ENCODE measurements around the gene SCRN2.

SCRN2 gene

GRCh38 chr17:47819475-47819874 lies 21.6 kb downstream of the SCRN2 start:
- no peak for DNase-seq

DNA sequence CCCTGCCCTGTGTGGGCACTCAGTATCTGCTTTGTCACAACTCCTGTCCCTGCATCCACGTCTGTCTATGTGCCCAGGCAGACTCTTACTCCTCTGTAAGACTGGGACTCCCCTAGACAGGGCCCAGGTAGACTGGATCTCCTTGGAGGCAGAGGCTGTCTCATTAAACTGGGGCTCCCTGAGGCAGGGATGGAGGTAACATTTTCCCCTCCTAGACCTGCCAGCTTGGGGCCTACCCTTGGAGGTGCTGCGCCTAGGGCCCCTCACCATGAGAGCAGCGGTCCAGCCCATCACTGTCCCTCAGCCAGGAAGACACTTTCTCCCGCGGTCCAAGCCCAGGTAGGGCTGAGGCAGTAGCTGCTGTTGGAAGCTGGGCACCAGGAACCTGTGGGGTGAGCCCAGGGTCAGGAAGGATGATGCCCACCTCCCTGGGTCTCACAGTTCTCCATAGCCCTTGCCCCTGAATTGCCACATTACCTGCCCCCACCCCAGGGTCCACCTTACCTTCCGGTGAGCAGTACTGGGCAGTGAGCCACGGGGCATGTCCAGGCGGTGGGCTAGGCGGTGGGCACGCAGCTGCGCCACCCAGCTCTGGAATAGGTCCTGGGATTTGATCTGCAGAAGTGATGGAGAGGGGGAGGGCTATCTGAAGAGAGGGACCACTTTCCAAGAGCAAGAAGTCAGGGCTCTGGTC lies 22.9 kb downstream of the SCRN2 start:
- DNase-seq = no peak

DNA sequence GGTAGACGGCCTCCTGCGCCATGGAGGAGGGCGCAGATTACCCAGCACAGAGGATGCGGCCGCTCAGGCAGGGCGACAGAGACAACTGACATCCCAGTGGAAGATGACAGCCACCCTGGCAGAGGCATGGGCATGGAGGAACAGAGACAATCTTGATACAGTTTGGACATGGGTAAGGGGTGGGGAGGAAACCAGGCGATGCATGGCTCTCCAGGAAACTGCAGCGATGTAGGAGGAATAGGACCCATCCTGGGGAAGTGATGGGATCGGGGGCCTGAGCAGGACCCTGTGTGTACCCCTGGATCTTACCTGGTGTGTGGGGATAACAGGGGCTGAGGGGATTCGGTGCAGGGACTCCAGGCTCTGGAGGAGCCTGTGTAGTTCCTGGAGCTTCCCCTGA lies 24.1 kb downstream of the SCRN2 start:
- DNase-seq = no peak

GRCh38 chr17:47816111-47816735 lies 24.9 kb downstream of the SCRN2 start:
- DNase-seq = no peak

- DNase-seq = no peak
Observed at GRCh38 chr17:47815106-47815918, 25.8 kb downstream of the SCRN2 start.

DNA sequence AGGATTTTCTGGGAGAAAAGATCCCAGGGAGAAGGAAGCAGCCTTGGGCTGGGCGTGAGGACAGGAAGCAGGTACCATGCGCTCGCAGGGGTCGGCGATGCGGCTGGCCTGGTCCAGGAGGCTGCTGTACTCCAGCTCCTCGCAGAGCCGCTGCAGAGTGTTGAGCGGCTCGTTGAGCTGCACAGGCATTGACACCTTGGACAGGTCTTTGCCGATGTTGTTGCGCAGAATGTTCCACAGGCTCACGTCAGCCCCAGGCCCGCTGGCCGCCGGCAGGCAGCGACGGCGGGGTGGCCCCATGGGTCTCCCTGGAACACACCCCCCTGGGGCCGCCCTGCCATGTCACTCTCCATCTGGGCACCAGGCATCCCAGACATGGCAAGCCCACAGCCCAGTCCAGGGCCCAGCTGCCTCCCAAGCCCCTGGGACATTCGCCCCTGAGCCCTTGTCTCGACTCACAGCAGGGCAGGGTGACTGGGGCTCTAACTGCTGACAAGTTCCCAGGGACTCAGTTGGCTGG lies 27.5 kb downstream of the SCRN2 start:
- DNase-seq = no peak

DNA sequence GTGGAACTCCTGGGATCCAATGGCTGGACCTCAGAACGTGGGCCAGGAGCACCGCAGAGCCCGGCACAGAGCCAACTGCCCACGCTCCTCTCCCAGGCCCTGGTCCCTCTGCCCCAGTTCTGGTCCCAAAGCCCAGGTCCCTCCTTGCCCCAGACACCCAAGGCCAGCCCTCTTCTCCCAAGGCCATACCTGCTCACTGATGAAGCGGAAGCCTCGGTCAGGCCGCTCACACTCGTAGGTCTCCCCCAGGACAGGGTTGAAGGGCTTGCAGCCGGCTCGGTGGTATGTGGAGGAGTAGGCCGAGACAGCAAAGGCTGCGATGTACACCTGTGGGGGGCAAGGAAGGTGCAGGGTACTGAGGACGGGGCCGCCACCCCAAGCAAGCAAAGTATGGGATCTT lies 28.0 kb downstream of the SCRN2 start:
- DNase-seq = no peak

DNA sequence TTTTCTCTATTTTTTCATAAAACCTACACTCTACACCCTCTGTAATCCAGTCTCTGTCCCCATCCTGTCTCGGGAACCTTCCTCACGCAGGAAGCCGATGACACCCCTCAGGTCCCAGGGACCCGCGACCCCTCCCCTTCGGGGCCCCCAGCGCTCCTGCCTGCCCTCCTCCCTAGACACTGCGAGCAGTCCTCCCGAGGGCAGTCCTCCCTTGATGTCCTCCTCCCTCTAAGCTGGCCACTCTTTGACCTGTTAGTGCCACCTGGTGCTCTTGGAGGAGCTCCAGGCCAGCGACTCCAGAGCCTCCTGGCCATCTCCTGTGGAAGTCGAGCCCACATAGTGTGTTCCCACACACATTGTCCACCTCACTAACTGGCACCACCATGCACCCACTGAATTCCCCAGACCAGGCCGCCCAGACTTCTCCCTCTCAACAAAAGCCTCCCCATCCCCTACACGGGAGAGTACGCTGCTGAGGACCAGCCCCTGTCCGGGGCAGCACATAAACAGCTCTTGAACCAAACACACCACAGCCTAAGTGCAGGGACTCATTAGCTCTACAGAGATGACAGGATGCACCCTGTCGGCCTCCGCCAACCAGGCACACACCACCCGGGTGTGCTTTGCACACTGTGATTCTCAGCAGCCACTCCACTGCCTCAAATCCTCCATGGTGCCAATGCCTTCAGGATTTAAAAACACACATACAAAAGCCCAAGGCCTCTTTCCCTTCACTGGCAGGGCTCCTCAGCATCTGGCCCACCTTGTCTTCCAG lies 28.7 kb downstream of the SCRN2 start:
- DNase-seq = no peak

DNA sequence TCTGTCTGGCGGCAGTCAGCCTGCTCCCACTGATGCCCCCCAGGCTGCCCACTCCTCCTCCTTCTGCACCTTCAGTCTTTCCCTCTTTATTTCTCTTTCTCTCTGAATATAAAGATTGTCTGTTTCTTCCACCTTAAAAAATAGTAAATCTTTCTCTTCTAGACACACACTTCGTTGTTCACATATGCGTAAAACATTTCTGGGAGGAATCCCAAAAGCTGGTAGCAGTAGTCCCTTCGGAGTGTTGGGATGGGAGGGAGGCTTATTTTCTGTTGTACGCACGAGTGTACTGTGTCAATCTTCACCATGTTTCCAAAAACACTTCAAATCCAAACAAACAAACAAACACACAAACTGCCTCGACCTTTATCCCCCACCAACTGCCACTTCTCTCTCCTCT lies 29.4 kb downstream of the SCRN2 start:
- DNase-seq = no peak

DNA sequence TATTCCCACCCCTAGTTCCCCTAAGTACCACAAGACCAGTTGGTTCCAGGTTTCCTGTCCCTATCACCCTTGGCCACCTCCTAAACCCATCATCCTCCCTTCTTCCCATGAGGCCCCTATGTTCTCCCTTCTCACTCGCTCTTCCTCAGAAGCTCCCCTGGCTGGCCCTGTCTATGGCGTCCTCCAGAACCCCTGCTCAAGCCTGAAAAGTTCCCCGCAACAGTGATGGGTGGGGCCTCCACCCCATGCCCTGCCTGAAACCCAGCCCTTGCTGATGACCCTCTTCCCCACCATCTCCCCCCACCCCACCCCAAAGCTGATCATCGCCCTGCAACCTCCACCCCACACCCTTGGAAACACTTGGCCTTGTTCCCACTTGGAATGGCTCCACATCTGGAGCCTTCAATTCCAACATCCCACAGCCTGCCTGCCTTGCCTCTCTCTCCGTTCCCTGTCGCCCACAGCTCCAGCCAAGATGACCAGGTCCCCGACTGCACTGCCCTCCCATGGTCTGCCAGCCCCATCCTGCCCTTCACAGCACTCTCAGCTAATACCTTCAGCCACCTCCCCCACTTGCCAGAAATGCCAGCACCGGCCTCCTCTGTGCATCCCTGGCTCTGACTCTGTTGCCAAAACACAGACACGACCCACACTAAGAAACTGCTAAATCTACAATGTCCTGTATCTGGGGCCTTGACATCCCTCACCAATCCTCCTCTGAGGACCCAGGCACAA lies 30.0 kb downstream of the SCRN2 start:
- no peak for DNase-seq

DNA sequence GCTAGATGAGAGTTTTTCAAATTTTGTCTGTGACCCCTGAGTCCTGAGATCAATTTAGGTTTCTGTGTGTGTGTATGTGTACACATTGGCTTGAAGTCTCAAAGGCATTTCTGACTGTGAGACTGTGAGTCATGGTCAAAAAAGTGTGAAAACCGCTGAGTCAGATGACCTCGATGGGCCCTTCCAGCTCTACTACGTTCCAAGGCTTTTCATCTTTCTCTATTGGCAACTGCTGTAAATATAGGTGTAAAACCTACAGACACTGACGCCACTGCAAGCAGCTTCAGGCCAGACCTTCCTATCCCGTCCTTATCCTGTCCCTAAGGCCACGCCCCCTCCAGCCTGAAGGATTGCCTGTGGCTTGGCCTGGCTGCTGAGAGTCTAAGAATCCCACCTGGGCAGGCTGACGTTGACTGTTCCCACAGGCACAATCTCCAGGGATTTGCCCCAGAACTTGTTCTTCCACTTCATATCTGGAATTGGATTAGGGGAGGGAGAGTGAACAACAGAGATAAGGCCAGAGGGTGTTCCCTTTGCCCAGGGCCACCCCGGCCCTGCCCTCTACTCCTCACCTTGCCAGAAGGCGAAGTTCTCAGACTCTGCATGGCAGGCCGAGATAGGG lies 30.8 kb downstream of the SCRN2 start:
- no peak for DNase-seq

DNA sequence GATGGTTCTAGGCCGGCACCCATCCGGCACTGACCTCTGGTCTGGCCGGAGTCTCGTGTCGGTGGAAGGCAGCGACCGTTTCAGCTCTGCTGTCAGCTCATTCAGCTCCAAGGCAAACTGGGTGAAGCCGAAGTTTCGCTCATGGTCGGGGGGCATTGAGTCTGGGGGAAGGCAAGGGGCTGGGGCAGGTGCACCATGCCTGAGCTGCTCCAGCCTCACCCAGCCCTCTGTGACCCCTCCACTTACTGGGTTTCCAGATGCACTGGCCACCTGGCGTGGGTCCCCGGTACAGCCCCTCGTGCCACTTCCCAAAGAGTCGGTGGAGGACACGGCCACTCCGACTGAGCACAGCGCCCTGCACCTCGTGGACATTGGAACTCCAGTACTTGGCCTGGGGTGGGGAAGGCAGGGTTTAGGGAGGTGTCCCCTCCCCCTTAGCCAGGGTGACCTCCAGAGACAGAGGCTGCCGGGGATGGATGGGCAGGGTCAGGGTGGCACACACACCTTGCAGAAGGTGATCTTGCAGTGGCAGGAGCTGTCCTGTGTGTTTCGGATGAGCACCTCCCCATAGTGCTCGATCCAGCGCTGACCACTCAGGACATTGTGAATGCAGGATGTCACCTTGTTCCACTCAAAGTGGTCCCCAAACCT lies 32.1 kb downstream of the SCRN2 start:
- DNase-seq = no peak

DNA sequence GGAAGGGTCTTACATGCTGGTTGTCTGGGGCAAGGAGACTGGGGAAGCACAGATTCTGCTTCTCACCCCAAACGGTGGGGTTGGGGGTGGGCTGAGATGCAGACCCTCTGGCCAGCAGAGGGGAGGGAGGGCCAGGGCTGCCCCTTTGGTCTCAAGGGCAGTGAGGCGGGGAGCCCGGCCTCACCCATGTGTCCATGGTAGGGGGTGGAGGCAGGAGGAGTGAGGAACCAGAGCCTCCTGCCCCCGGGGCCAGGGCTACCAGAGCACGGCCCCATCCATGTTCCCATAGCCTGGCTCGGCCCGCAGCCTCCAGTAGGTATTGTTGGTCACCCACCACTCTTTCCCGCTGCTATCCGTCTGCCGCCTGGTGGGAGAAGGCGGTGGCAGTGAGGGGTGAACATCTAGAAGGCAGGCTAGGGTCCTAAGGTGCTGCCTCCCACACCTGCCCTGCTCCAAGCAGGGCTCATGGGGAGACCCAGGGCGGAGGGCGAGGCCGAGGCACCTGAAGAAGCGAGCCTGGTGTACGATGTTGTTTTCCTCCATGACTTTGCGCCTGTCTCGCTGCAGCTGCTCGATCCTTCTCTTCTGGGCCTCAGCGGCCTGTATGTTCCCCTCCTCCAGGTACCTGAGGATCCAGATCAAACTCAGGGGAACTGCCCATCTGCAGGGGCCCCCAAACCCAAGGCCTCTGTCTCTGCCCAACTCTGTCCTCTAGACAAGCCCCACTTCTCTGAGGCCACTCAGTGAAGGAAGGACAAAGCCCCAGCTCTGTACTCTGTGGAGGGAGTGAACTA lies 32.8 kb downstream of the SCRN2 start:
- no peak for DNase-seq

DNA sequence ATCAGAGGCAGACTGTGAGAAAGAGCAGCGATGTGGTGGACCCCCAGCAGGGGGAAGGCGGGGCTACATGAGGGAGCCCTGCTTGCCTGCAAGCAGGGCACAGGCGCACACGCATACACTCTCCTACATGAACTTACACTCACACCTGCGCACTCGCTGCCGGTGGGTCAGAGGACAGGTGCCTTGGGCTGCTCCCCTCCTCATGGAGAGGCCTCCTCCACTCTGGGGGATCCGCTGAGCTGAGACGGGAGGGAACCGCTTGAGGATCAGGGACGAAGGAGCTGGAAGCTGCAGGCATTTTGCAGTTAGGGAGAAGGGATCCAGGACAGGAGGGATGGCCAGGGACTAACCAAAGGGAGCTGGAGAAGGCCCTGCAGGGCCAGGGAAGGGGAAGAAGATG lies 33.7 kb downstream of the SCRN2 start:
- DNase-seq = no peak

GRCh38 chr17:47806913-47807255 lies 34.2 kb downstream of the SCRN2 start:
- no peak for DNase-seq

DNA sequence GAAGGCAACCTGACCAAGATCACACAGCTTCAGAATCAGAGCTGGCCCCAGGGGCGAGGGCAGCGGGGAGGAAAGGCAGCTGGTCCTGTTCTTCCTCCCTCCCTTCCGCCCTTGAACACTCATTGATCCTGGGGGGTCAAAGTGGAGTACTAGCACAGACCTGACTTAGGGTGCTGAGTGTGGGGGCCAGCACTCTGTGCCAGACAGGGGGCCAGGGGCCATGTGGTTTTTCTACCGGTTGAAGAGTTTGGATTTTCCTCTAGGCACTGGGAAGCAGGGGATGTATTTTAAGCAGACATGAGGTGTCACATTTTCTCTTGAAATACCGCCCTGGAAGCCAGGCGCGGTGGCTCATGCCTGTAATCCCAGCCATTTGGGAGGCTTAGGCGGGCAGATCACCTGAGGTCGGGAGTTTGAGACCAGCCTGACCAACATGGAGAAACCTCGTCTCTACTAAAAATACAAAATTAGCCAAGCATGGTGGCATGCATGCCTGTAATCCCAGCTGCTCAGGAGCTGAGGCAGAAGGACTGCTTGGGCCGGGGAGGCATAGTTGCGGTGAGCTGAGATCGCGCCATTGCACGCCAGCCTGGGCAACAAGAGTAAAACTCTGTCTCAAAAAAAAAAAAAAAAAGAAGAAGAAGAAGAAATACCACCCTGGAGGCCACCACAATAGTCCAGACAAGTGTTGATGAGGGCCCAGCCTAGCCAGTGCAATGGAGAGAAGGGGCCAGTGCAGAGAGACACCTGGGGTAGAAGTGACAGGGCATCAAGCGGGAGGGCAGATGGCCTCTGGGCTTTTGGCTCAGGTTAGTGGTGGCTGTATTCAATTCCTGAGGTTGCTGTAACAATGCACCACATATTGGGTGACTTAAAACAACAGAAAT lies 34.8 kb downstream of the SCRN2 start:
- DNase-seq = no peak

DNA sequence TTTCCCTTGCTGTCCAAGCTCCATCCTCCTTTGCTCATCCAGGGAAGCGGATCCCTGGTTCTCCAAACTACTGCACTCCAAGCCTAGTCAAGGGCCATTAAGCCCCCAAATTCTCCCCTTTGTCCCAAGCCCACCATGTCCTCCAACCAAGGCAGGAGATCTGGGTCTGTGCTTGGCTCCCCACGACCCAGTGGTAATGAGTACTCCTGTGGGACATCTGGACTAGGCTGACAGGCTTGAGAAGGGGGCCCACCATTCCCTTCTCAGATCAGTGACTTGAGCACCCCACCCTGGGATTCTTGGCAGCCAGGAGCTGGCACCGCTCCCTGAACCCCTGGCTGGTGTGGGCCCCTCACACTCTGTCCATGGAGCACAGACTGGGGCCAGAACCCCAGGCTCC lies 36.6 kb downstream of the SCRN2 start:
- DNase-seq = no peak

DNA sequence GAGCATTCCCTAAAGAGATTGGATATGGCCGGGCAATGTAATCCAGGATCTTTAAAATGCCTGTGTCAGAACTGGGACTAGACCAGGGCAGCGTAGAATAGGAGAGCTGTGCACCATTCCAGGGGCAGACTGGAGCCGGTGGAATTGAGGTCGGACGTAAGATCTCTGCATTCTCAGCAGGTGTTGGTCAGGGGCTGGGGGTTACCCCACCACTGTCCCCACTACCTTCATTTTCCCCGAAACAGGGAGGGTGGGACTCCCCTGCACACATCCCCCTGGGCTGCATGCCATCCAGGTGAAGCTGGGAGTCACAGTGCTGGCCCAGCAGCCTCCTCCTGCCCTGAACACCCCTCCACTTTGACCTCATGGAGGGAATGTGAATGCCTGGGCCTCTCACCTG lies 37.3 kb downstream of the SCRN2 start:
- DNase-seq = no peak

DNA sequence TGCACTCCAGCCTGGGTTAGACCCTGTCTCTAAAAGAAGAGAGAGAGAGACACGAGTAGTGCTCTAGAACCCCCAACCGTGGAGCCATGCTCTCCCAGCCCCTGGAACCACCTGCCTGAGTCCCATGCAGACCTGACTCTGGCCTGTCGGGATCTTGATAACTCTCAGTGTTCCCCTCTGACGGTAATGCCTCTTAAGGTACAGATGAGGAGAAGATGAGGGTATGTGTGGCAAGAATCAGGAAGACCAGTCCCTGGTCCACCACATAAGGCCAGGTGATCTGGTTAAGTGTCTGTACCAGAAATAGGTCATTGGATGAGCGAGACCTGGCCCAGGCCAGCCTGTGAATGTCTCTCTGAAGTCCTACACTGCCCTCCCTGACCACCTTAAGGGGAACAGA lies 37.9 kb downstream of the SCRN2 start:
- DNase-seq = no peak
